IPS-11a (cell line): ENCODE measurements around the gene PLD1.
"Not testable (repeated sequence)": the region's sequence is repeated elsewhere in the genome, so short reads cannot be mapped to it uniquely, and the experiment has no call there.

Experiments
- H3K4me3 ChIP-seq: one replicate; pipeline ENCODE4 v1.5.1; 2013; ENCODE audit warnings: low read depth, low read length, control low read depth

Gene PLD1

DNA sequence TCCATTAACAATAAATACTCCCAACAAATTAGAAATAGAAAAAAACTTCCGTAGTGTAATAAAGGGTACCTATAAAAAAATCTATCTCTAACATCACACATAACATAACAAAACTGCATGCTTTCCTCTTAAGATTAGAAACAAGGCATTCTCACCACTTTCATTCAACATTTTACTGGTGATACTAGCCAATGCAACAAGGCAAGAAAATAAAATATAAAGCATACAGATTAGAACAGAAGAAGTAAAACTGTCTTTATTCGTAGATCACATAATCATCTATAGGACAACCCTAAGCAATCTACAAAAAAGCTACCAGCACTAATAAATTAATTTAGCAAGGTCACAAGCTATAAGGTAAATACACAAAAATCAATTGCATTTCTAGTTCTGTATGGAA, 107.1 kb downstream of the PLD1 start:
- no peak overlapping the region for H3K4me3 ChIP-seq

DNA sequence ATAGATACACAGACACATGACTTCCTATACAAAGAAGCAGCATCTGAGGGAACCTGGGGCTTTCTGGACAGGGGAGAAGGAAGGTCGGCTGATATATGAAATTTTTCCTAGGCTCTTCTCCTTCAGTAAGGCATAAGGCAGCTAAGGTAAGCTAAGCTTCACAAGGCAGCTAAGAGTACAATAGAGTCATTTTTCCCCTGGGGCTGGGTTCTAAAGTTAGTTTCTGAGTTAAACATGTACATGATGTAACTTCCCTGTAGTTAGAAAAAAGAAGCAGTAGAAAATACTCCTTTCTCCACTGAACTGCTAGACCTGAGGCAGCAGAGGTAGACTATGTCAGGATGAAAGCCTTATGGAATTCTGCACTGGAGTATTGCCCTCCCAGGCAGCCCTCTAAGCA, 109.6 kb downstream of the PLD1 start:
- H3K4me3 ChIP-seq = no peak overlapping the region

DNA sequence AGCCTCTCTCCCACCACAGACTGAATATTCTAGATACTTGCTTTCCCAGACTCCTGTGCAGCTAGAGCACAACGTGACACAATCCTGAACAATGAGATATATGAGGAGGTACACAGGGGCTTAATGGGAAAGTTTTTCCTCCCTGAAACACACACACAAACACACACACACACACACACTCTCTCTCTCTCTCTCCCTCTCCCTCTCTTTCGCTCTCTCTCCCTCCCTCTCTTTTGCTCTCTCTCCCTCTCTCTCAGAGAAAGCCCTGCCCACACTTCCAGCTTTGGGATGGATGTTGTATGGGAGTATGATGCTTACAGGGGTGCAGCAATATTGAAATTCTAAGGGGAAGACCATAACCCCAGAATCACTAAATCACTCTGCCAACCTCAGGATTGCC, 110.1 kb downstream of the PLD1 start:
- H3K4me3 ChIP-seq = no peak overlapping the region

DNA sequence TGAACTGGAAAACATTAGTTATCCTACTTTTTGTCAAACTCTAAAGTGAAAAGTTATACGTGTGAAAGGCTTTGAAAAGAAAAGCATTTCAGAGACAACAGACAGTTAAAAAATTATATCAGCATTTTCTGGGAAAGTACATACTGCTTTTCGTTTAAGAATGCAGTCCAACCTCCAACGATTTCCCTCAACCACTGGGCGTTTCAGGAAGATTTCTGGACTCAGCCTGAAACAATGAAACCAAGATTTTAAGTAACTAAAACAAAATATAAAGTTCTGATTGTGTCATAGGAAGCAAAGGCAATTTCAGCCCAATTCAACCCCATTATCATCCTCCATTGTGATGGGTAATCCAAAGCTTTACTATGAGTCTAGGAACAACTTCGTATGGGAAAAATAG, 110.7 kb downstream of the PLD1 start:
- no peak overlapping the region for H3K4me3 ChIP-seq

DNA sequence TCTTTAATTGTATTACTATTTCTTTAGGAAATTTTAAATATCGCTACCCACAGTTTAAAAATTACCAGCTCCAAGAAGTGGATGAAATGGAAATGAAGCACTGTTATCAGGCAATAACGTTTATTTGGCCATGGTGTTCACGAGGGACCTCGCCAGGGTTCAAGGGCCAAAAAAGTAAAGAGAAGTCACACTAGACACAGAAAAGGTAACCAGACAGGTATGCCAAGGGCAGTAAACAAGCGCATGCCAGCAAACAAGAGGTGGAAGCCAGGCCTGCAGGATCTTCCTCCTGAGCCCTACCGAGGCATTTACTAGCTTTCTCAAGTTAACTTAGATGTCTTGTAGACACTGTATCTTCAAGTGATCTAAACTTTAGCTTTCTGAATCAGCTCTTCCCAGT, 113.5 kb downstream of the PLD1 start:
- no peak overlapping the region for H3K4me3 ChIP-seq

DNA sequence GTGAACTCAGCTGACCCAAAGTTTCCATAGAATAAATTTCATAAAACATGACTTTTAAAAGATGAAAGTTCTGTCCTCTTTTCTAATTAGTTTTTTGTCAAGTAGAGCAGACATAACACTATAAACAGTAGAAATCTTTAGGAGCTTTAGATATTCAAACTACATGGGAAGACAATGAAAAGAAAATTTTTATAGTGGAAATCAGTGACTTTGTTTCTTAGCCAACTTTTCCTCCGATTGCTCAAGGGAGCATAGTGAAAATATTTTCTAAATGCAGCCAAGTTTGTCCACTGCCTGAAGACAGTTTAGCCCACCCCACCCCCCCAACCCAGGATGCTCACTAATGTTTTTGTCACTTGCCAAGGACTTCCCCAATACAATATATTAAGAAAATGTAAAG, 114.9 kb downstream of the PLD1 start:
- no peak overlapping the region for H3K4me3 ChIP-seq

DNA sequence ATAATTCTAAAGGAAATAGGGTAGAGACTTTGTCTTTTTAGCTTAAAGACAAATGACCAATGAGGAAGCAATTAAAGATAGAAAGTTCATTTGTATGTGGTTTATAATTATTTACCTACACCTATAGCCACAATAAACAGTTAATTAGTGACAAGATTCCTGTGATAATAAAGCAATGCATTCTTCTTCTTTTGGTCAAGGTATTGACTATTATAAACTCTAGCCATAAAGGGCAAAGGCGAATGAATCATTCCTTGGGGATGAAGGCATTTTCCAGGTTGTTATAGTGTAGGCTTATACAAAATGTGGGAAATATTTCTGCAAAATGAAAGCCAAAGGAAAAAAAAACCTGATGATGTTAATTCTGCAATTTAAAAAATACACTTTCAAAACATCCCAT, 115.4 kb downstream of the PLD1 start:
- H3K4me3 ChIP-seq = no peak overlapping the region

DNA sequence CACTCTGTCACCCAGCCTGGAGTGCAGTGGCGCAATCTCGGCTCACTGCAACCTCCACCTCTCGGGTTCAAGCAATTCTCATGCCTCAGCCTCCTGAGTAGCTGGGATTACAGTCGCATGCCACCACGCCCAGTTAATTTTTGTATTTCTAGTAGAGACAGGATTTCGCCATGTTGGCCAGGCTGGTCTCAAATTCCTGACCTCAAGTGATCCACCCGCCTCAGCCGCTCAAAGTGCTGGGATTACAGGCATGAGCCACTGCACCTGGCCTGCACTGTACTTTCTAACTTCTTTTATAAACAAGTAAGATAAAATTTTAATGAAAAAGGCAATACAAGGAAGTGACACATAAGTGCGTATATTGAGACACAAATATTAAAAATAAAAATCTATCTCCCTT, 117.7 kb downstream of the PLD1 start:
- H3K4me3 ChIP-seq = not testable (repeated sequence)

DNA sequence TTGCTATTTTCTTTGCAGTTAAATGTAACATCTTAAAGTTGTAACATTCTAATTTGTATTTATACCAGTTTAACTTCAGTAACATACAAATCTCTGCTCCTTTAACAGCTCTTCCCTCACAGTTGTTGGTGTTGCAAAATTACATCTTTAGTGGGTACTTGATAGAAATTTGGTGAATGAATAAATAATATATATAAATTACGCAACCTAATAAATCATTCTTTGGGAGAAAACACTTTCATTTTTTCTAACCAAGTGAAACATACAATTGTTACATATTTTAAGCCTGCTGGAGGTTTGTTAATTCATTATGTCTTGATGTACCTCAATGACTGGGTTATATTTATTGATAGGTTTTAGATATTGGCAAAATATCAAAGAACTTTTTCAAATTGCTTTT, 118.8 kb downstream of the PLD1 start:
- no peak overlapping the region for H3K4me3 ChIP-seq

DNA sequence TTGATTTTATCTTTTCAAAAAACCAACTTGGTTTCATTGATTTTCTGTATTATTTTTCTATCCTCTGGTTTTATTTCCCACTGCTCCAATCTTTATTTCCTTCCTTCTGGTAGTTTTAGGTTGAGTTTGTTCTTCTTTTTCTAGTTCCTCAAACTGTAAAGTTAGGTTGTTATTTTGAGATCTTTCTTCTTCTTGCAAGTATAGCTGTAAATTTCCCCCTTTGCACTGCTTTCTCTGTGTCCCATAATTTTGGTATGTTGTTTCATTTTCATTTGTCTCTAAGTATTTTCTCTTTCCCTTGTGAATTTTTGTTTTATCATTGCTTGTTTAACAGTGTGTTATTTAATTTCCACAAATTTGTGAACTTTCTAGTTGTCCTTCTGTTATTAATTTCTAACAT, 120.0 kb downstream of the PLD1 start:
- H3K4me3 ChIP-seq = no peak overlapping the region

DNA sequence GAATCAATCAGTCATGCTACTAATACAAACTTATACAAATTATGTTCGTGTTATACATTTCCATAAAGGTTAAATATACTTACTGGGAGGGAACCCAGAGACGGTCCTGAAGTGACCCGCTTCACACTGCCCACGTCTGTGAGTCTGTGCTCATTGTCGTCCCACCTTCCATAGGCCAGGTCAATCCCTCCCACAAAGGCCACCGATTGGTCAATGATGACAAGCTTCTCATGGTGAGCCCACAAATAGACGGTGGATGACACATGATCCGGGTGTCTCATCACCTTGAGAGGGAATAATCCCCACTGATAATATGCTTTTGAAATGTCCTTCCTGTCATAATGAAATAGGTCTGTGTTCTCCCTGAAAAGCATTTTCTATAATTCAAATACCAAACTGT, 121.7 kb downstream of the PLD1 start:
- no peak overlapping the region for H3K4me3 ChIP-seq

DNA sequence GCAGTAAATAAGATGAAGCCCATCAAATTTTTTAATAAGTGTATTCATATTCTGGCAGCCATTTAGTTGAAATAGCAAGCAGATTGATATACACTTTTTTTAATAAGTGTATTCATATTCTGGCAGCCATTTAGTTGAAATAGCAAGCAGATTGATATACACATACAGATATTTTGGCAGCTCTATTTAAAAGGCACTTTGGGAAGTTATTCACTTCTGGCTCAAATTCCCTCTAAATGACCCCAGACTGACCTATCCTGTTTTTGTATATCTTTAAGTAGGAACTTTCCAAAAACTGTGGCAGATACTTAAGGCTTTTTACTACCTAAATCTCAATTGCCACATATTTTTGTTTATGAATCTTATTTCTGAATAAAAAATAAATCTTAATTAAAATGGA, 122.3 kb downstream of the PLD1 start:
- no peak overlapping the region for H3K4me3 ChIP-seq

DNA sequence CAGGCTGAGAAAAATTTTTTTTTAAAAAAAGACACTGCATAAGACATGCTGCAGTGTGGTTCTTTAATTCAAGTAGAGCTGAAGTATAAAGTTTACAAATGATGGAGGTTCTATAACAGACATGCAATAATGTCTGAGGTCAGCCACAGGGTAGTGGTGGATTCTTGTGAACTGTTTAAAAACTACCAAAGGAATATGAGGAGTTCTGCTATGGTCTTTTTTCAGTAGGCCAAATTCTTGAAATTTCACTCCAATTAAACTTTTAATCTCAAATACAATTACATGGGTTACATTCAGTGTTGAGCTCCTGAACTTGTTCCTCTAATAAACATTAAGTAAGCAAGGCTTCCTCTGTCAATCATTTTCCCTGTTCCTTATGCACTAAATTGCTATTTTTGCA, 122.7 kb downstream of the PLD1 start:
- no peak overlapping the region for H3K4me3 ChIP-seq

DNA sequence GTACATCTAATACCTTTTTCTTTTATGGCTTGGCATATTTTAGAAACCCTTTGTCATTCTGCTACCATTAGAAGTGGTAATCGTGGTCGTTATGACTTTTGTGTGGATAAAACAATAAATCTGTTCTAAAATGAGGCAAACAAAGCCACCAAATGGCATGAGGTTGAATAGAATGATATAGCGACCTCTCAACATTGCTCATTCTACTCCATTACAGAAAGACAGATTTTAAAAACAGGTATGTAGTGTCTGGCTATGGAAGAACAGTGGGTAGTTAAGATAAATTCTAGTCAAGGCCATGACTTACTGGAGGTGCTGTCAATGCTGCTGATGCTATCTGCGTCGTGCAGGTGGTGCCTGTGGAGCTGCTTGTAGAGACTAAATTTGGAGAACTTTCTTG, 123.2 kb downstream of the PLD1 start:
- H3K4me3 ChIP-seq = no peak overlapping the region

DNA sequence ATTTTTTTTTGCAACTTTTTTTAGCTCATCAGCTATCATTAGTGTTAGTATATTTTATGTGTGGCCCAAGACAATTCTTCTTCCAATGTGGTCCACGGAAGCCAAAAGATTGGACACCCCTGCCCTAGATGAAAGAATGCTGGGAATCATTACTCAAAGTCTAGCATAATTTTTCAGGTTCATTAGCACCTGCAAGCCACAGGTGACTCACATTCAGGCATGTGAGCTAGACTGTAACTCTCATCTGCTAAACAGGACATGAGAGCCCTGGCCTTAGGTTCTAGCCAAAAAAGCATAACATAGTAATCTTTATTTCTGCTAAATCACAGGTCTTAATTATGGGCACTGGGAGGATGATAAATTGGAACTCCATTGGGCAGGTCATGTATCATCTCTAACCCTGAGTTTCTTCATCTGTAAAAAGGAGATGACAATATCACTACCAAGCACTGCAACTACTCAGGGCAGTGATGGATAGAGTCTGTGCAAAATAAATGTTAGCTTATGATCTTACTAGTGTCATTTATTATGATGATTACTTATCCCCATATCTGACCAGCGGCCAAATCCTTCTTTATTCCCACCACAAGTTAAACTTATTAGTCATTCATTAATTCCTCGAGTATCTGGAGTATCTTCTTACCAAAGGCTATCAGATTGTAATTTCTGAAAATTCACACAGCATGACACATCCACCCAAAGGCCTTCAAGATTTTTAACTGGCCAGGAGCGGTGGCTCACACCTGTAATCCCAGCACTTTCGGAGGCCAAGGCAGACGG, 125.0 kb downstream of the PLD1 start:
- H3K4me3 ChIP-seq = no peak overlapping the region

DNA sequence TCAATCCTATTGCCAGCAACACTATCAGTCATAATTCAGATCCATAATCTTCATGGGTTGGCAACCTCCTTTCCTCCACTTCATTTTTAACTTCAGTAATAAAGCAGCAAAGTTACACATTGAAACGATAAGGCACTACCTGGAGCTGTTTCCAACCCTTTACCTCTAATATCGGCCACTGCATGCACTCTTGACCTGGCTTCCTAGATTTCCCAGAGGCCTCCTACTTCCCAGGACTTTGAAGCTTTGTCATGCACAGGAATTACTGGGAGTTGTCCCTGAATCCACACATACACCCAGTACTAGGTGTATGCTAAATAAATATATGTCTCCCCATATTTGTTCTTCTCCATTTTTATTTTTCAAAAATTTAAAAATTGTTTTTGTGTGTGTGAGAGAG, 126.1 kb downstream of the PLD1 start:
- no peak overlapping the region for H3K4me3 ChIP-seq

DNA sequence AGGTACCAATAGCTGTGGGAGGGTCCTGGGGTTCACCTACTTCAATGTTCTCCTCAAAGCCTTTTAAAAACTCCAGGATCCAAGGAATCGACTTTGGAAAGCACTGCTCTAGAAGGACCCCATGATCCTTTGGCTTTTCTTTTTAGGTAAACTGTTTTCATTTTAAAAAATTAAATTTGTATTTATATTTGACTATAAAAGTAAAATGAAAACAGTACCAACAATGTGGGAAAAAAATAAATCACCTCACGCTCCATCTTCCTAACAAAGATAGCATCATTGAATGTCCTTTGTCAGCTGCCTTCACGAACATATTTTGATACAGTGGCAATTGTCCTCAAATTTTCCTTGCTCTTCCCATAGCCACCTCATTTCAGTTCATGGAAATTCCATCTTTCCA, 127.5 kb downstream of the PLD1 start:
- H3K4me3 ChIP-seq = no peak overlapping the region

DNA sequence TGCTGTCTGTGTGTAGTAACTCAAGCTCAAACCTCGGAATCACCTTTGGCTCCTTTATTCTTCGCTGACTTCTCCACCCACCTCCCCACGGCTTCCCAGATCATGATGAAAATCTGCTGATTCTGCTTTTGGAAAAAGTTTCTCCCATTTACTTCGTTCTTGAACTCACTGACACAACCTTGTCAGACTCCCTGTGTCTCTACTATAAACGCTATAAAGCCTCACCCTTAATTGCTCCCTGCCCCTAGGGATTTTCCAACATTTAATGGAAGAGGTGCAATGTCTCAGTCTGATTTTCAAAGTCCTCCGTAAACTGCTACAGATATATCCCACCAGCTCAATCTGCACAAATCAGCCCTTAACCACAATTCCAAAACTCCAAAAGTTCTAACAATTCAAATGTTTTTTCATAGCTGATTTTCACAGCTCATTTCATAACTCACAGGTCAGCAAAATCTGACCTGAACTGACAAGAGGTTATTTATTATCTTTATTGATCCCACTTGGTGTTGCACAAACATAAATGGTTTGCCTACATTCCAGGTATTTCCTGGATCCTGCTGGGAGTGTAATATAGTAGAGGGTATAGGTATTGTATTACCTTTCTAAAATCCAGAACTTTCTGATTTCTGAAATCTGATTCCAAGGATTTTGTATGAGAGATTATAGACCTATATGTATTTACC, 129.4 kb downstream of the PLD1 start:
- no peak overlapping the region for H3K4me3 ChIP-seq

DNA sequence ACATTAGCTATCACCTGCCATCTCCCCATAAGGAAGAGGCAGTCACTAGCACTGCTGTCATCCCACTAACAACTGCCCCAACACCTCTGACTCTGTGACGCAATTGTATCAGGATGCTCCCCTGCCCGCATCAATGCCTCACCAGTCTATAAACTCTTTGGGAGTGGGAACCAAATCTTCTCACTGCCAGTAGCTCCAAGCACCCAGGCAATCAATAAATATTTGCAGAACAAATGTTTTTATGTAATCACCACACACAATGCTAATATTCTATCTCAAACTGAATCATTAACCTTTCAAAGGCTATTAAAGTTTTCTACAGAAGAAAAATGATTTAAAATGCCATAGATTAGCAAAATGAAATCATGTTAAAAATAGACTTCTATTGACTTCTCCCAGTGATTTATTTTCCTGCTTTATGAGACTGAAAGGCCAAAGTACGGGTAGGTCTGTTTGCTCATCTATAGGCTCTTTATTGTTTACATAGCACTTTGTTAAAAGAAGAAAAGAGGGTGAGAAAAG, 131.3 kb downstream of the PLD1 start:
- no peak overlapping the region for H3K4me3 ChIP-seq

DNA sequence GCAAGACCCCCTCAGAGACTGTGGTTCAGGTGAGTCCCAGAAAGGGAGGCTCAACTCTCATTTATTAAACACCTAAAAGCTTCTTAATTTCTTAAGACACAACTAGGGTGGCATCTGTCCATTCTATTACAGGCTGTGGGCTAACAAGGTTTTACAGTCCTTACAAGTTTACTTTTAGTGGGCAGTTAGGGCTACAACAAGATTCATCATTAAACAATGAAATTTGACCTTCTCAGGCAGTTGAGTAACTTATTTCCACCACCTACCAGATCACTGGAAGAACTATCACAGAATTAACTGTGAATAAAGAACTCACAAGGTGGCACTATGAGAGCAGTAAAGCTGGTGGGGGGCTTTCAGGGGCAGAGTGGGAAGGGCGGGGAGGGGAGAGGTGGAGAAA, 132.6 kb downstream of the PLD1 start:
- no peak overlapping the region for H3K4me3 ChIP-seq

DNA sequence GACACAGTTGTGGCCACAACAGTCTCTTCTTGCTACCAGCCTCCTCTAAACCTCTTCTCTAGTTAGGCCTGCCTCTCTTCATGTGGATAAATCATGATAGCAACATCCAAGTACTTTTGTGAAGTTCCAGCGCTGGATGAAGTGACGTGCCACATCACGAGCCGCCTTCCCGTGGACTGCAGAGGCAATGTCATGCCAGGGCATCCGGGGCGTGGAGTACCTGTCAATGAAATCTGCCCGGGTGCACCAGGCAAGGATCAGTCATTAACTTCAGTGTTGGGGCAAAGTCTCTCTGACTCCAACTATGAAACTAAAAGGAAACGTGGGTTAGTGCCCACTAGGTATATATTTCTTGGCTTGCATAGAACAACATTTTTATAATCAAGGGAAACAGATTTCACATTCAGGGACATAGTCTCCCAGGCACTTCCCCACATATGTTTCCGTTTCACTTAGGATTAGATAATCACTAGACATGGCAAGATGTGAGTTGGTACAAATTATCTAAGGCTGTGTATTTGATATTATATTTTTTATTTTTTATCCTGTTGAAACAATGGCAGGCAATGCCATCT, 133.6 kb downstream of the PLD1 start:
- H3K4me3 ChIP-seq = no peak overlapping the region

DNA sequence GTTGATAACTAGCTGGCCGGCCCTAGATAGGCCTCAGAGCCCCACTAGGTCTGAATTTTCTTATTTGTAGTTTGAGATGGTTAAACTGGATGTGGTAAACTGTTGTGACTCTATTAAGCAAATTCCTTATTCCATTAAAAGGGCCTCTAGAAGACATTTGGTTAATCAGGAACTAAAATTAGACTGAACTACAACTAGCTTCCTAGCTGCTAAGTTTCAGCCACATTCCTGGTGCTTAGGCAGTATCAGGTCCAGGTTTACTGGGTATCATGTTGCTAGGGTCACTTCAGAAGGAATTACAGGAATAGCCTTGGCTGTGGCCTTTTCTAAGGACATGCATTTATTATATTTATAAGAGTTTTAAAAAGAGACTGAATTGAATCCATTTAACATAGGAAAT, 136.3 kb downstream of the PLD1 start:
- no peak overlapping the region for H3K4me3 ChIP-seq
